Suprapubic skin (tissue), 4 donors: ENCODE results near the gene SCAF1. TPM values are rescaled to one million over a fixed set of nuclear protein-coding genes. Genes with fewer than 3 reads are reported as not detected.
"Not testable (repeated sequence)": the region's sequence is repeated elsewhere in the genome, so short reads cannot be mapped to it uniquely, and the experiment has no call there.

Source experiments
- DNase-seq, 2 donors: peaks; one replicate each; pipeline ENCODE4 v3.0.0-alpha.2; 2019; ENCODE audit warnings: low spot score in 2 of 2
- H3K27ac ChIP-seq: fragments of 200-600 bp; sonication (generic); one replicate; pipeline ENCODE4 v1.5.1; 2019
- H3K27me3 ChIP-seq: fragments of 200-600 bp; sonication (generic); one replicate; pipeline ENCODE4 v1.5.1; 2019
- H3K36me3 ChIP-seq: fragments of 200-600 bp; sonication (generic); one replicate; pipeline ENCODE4 v1.5.1; 2019
- H3K4me1 ChIP-seq: fragments of 200-600 bp; sonication (generic); one replicate; pipeline ENCODE4 v1.5.1; 2019
- H3K4me3 ChIP-seq: fragments of 200-600 bp; sonication (generic); one replicate; pipeline ENCODE4 v1.5.1; 2019; ENCODE audit warnings: mild to moderate bottlenecking
- H3K9me3 ChIP-seq: fragments of 200-600 bp; sonication (generic); one replicate; pipeline ENCODE4 v1.5.1; 2019
- EP300 ChIP-seq: sonication (generic); formaldehyde crosslinking; IDR thresholded peaks from one replicate; pipeline ENCODE4 v1.6.1; 2017; ENCODE audit warnings: antibody characterized with exemption
- POLR2A ChIP-seq, 2 donors: fragments of 450-650 bp; IDR thresholded peaks; one replicate each; pipeline ENCODE4 v1.6.1; 2017; ENCODE audit warnings: antibody characterized with exemption in 2 of 2, mild to moderate bottlenecking in 2 of 2, moderate library complexity in 2 of 2
- POLR2AphosphoS5 ChIP-seq, 3 donors: sonication (generic); formaldehyde crosslinking; IDR thresholded peaks; one replicate each; pipeline ENCODE4 v1.6.1; 2017; ENCODE audit warnings: antibody characterized with exemption in 3 of 3
- WGBS: methylation state at CpG from one replicate; pipeline ENCODE4 v1.1.5; 2018; 5-methylcytosine and 5-hydroxymethylcytosine counted together
- total RNA-seq, 4 donors: library from RNA; depleted of rRNA; stranded (reverse); fragments of >200 nt; gene quantifications; one replicate each; pipeline ENCODE4 v1.1.0, GENCODE V29; 2016
- TF ChIP-seq, protein P1 (sequence below), 2 donors: fragments of 200-600 bp in 1 of 2; fragments of 450-650 bp in 1 of 2; sonication (generic) in 1 of 2; IDR thresholded peaks; one replicate each; pipeline ENCODE4 v1.5.1; 2016 to 2019; ENCODE audit warnings: antibody characterized with exemption in 2 of 2, mild to moderate bottlenecking in 1 of 2, moderate library complexity in 1 of 2

SCAF1 gene
- total RNA-seq, 4 donors from 2014 or later: 22.1 to 36.9 (median 28.5) TPM

DNA sequence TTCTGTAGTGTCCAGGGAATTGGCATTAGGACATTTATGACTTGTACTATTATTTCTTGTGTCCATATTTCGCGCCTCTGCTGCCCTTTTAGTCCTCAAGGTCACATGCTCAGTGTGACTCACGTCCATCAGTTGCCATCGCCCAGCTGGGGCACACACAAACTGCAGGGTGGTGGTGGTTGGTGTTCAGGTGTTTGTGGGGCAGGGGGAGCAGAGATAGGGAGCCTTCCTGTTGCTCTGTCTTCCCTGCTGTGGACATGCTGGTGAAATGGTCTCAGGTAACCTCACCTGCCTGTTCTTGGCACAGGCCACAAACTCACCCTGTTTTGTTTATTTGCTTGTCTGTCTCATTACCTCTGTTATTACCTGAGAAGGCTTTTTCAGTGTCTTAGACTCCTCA, 28.6 kb upstream of the SCAF1 start:
- Histone ChIP-seq H3K27ac (peak overlapping the region; percentile 22), H3K27me3 (no peaks in the 10 kb centered on the region), H3K4me3 (no peak overlapping the region), H3K4me1 (peaks cover 22% of the 10 kb centered on the region), H3K9me3 (no peaks in the 10 kb centered on the region), H3K36me3 (peaks cover 76% of the 10 kb centered on the region)
- no peak for DNase-seq
- TF ChIP-seq EP300: no peak
- TF ChIP-seq, protein P1, sequence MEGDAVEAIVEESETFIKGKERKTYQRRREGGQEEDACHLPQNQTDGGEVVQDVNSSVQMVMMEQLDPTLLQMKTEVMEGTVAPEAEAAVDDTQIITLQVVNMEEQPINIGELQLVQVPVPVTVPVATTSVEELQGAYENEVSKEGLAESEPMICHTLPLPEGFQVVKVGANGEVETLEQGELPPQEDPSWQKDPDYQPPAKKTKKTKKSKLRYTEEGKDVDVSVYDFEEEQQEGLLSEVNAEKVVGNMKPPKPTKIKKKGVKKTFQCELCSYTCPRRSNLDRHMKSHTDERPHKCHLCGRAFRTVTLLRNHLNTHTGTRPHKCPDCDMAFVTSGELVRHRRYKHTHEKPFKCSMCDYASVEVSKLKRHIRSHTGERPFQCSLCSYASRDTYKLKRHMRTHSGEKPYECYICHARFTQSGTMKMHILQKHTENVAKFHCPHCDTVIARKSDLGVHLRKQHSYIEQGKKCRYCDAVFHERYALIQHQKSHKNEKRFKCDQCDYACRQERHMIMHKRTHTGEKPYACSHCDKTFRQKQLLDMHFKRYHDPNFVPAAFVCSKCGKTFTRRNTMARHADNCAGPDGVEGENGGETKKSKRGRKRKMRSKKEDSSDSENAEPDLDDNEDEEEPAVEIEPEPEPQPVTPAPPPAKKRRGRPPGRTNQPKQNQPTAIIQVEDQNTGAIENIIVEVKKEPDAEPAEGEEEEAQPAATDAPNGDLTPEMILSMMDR (IDR thresholded peaks at IDR 0.05): no peak
- no peak for TF ChIP-seq POLR2A (IDR thresholded peaks at IDR 0.05)
- no peak for TF ChIP-seq POLR2AphosphoS5 (IDR thresholded peaks at IDR 0.05)
- WGBS: 63% methylated on average over 4 of the region's 4 CpGs

DNA sequence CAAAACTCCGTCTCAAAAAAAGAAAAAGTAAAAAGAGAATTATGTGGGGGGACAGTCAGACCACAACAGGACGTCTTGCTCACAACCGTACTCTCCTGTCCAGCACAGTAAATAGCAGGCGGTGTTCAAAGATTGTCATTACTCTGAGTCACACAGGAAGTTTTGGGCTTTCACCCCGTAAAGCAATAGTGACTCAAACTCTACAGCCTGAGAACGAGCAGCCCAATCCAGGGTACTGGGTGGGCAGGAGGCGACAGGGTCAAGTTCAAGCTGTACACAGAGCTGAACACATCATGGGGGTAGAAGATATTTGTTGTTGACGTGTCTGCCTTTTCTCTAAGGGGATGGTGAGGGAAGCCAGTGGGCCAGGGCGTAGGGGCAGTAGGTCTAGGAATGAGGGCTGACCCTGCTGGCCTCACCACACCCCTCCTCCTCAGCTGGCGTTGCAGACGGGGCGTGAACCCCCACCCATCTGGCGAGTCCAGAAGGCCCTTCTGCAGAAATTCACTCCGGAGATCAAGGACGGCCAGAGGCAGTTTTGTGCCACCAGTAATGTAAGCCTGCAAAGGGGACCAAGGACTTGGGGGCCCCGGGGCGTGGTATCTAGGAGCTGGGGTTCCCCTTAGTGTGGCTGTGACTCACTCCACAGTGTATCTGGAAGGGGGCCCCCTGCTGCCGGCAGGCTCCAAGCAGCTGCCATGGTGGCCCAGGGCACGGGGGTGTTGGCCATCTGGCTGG, 27.7 kb upstream of the SCAF1 start:
- H3K36me3 ChIP-seq: peaks cover 74% of the 10 kb centered on the region
- H3K4me1 ChIP-seq: peaks cover 22% of the 10 kb centered on the region
- H3K27ac ChIP-seq: peak overlapping the region; percentile 22
- TF ChIP-seq POLR2AphosphoS5 (IDR thresholded peaks at IDR 0.05) (no peak), POLR2A (IDR thresholded peaks at IDR 0.05) (no peak), EP300 (no peak)
- TF ChIP-seq, protein P1 (IDR thresholded peaks at IDR 0.05): no peak
- H3K27me3 ChIP-seq: no peaks in the 10 kb centered on the region
- no peak for DNase-seq
- no peak overlapping the region for H3K4me3 ChIP-seq
- no peaks in the 10 kb centered on the region for H3K9me3 ChIP-seq
- 64% methylated on average over 13 of the region's 19 CpGs for WGBS

DNA sequence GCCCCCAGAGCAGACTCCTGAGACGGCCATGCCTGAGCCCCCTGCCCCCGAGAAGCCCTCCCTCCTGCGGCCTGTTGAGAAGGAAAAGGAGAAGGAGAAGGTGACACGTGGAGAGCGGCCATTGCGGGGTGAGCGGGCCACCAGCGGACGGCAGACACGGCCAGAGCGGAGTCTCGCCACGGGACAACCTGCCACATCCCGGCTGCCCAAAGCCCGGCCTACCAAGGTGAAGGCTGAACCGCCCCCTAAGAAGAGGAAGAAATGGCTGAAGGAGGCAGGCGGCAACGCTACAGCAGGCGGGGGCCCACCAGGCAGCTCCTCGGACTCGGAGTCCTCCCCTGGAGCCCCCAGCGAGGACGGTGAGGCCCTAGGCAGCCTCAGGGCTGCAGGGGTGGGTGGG, 26.1 kb upstream of the SCAF1 start:
- H3K9me3 ChIP-seq: no peaks in the 10 kb centered on the region
- H3K27ac ChIP-seq: no peak overlapping the region
- TF ChIP-seq EP300 (no peak), POLR2AphosphoS5 (IDR thresholded peaks at IDR 0.05) (no peak), POLR2A (IDR thresholded peaks at IDR 0.05) (no peak)
- TF ChIP-seq, protein P1 (IDR thresholded peaks at IDR 0.05): no peak
- H3K4me3 ChIP-seq: no peak overlapping the region
- peaks cover 70% of the 10 kb centered on the region for H3K36me3 ChIP-seq
- WGBS: 89% methylated on average over 21 of the region's 23 CpGs
- H3K27me3 ChIP-seq: no peaks in the 10 kb centered on the region
- DNase-seq: no peak
- H3K4me1 ChIP-seq: peaks cover 22% of the 10 kb centered on the region

DNA sequence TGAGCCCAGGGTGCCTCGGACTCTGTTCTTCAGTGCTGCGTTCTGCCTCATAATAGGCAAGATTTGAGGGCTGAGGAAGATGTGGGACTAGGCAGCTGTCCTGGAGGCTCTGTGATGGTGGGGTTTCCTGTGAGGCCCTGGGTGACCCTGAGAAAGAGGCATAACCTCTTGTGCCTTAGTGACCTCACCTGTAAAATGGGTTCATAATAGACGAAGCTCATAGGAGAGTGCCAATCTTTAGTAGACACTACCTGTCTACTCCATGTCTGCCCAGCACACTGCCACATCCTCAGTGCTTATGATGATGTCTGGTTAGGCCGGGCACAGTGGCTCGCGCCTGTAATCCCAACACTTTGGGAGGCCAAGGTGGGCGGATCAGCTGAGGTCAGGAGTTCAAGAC, 25.5 kb upstream of the SCAF1 start:
- DNase-seq: no peak
- 100% methylated on average over 4 of the region's 7 CpGs for WGBS
- Histone ChIP-seq H3K27ac (no peak overlapping the region), H3K27me3 (no peaks in the 10 kb centered on the region), H3K4me1 (peaks cover 22% of the 10 kb centered on the region), H3K36me3 (peaks cover 71% of the 10 kb centered on the region), H3K4me3 (no peak overlapping the region), H3K9me3 (no peaks in the 10 kb centered on the region)
- TF ChIP-seq EP300: no peak
- no peak for TF ChIP-seq POLR2A (IDR thresholded peaks at IDR 0.05)
- no peak for TF ChIP-seq POLR2AphosphoS5 (IDR thresholded peaks at IDR 0.05)
- TF ChIP-seq, protein P1 (IDR thresholded peaks at IDR 0.05): no peak

DNA sequence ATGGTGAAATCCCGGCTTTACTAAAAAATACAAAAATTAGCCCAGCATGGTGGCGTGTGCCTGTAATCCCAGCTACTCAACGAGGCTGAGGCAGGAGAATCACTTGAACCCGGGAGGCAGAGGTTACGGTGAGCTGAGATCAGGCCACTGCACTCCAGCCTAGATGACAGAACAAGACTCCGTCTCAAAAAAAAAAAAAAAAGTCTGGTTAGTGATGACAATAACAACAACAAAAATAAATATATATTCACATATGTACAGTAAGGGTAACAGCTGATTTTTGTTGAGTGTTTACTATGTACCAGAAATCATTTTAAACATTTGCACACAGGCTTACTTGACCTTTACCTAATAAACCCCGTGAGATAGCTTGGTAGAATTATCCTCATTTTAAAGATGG, 25.1 kb upstream of the SCAF1 start:
- H3K4me3 ChIP-seq: no peak overlapping the region
- no peak for DNase-seq
- H3K9me3 ChIP-seq: no peaks in the 10 kb centered on the region
- H3K36me3 ChIP-seq: peaks cover 75% of the 10 kb centered on the region
- H3K27ac ChIP-seq: no peak overlapping the region
- WGBS: 96% methylated on average over 7 of the region's 7 CpGs
- H3K27me3 ChIP-seq: no peaks in the 10 kb centered on the region
- TF ChIP-seq EP300 (no peak), POLR2AphosphoS5 (IDR thresholded peaks at IDR 0.05) (no peak), POLR2A (IDR thresholded peaks at IDR 0.05) (no peak)
- TF ChIP-seq, protein P1 (IDR thresholded peaks at IDR 0.05): no peak
- H3K4me1 ChIP-seq: peaks cover 21% of the 10 kb centered on the region

DNA sequence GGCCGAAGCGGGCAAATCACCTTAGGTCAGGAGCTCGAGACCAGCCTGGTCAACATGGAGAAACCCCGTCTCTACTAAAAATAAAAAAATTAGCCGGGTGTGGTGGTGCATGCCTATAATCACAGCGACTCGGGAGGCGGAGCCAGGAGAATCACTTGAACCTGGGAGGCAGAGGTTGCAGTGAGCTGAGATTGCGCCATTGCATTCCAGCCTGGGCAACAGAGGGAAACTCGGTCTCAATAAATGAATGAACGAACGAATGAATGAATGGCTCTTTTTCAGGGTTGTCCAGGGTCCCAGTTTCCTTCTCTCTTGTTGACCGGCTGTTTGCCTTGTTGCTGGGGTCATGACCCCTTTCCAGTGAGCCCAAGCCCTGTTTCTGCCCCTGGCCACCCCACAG, 24.1 kb upstream of the SCAF1 start:
- H3K4me1 ChIP-seq: peaks cover 12% of the 10 kb centered on the region
- 90% methylated on average over 13 of the region's 13 CpGs for WGBS
- not testable (repeated sequence) for H3K27ac ChIP-seq, DNase-seq, H3K27me3 ChIP-seq, H3K4me3 ChIP-seq, H3K9me3 ChIP-seq
- peaks cover 79% of the 10 kb centered on the region for H3K36me3 ChIP-seq
